ENCODE results near the gene KDM8.

Gene KDM8

GRCh38 chr16:27223226-27223610 lies 19.9 kb downstream of the KDM8 start:
- TF ChIP-seq CTCF (IDR thresholded peaks at IDR 0.05; ENCODE audit: insufficient read depth, low read length, missing control alignments), result no peak
- CTCF ChIA-PET, result interaction anchor here (1.9 to 9.9 kb wide), 2 partner anchors 11 to 144 kb away, joined by 10 to 97 read pairs; no protein-coding TSS in a partner anchor
- H3K4me3 ChIP-seq (ENCODE audit: low read depth, low read length), result no peak overlapping the region
- POLR2A ChIA-PET, result interaction anchor here (2.3 kb wide), 1 partner anchor 19 kb away, joined by 11 read pairs; the partner anchor contains the start of gene KDM8
- DNase-seq (ENCODE audit: low read depth, low spot score), result no peak

GRCh38 chr16:27223701-27224100 lies 20.4 kb downstream of the KDM8 start:
- H3K4me3 ChIP-seq (ENCODE audit: low read depth, low read length), result no peak overlapping the region
- no peak for TF ChIP-seq CTCF (IDR thresholded peaks at IDR 0.05; ENCODE audit: insufficient read depth, low read length, missing control alignments)
- DNase-seq (ENCODE audit: low read depth, low spot score), result no peak
- CTCF ChIA-PET, result interaction anchor here (3.7 to 9.9 kb wide), 2 partner anchors 11 to 144 kb away, joined by 22 to 97 read pairs; no protein-coding TSS in a partner anchor
- POLR2A ChIA-PET, result no interaction called here

- no peak overlapping the region for H3K4me3 ChIP-seq (ENCODE audit: low read depth, low read length)
- no peak for DNase-seq (ENCODE audit: low read depth, low spot score)
- no peak for TF ChIP-seq CTCF (IDR thresholded peaks at IDR 0.05; ENCODE audit: insufficient read depth, low read length, missing control alignments)
- ChIA-PET CTCF (interaction anchor here (3.7 to 9.9 kb wide), 2 partner anchors 10 to 144 kb away, joined by 22 to 97 read pairs; no protein-coding TSS in a partner anchor), POLR2A (no interaction called here)
Observed at GRCh38 chr16:27224271-27224737, 21.0 kb downstream of the KDM8 start.

- CTCF ChIA-PET, result interaction anchor here (3.7 to 9.9 kb wide), 2 partner anchors 10 to 143 kb away, joined by 22 to 97 read pairs; no protein-coding TSS in a partner anchor
- POLR2A ChIA-PET, result no interaction called here
- DNase-seq (ENCODE audit: low read depth, low spot score), result no peak
- TF ChIP-seq CTCF (IDR thresholded peaks at IDR 0.05; ENCODE audit: insufficient read depth, low read length, missing control alignments), result no peak
- H3K4me3 ChIP-seq (ENCODE audit: low read depth, low read length), result no peak overlapping the region
Observed at GRCh38 chr16:27224741-27225300, 21.5 kb downstream of the KDM8 start.

GRCh38 chr16:27225536-27226360 lies 22.4 kb downstream of the KDM8 start:
- no peak for DNase-seq (ENCODE audit: low read depth, low spot score)
- TF ChIP-seq CTCF (IDR thresholded peaks at IDR 0.05; ENCODE audit: insufficient read depth, low read length, missing control alignments), result no peak
- H3K4me3 ChIP-seq (ENCODE audit: low read depth, low read length), result no peak overlapping the region
- POLR2A ChIA-PET, result no interaction called here
- CTCF ChIA-PET, result interaction anchor here (1.4 to 9.9 kb wide), 3 partner anchors 9 to 142 kb away, joined by 3 to 97 read pairs (median 22); no protein-coding TSS in a partner anchor

GRCh38 chr16:27226476-27226875 lies 23.1 kb downstream of the KDM8 start:
- no peak for TF ChIP-seq CTCF (IDR thresholded peaks at IDR 0.05; ENCODE audit: insufficient read depth, low read length, missing control alignments)
- CTCF ChIA-PET, result interaction anchor here (1.4 to 9.9 kb wide), 3 partner anchors 8 to 141 kb away, joined by 3 to 97 read pairs (median 22); no protein-coding TSS in a partner anchor
- no peak overlapping the region for H3K4me3 ChIP-seq (ENCODE audit: low read depth, low read length)
- no peak for DNase-seq (ENCODE audit: low read depth, low spot score)
- POLR2A ChIA-PET, result no interaction called here
